Activated T-cell treated with anti-CD3 and anti-CD28 coated beads, Interleukin-2, amount 50 U/mL, for 72 hours (primary cell): ENCODE measurements around the gene TSPAN13. TPM values are rescaled to one million over a fixed set of nuclear protein-coding genes. Genes with fewer than 3 reads are reported as not detected.

ENCODE experiments used
- ATAC-seq, 2 donors: fragments of 150-1000 bp; cut with Tn5 transposase; replicated peaks in 1 of 2; 2 replicates each; pipeline ENCODE4 v1.10.0; 2021; ENCODE audit warnings: moderate library complexity in 2 of 2, mild to moderate bottlenecking in 1 of 2
- DNase-seq, 2 donors: peaks; one replicate each; pipeline ENCODE4 v3.0.0; 2021 to 2022; ENCODE audit warnings: mixed read lengths in 1 of 2
- H3K27ac Mint-ChIP-seq: one replicate; pipeline ENCODE4 v1.8.0; 2022; ENCODE audit warnings: mild to moderate bottlenecking, moderate library complexity, mixed read lengths
- H3K27me3 Mint-ChIP-seq: one replicate; pipeline ENCODE4 v1.8.0; 2022; ENCODE audit warnings: low read depth, mixed read lengths
- H3K36me3 Mint-ChIP-seq, 2 donors: one replicate each; pipeline ENCODE4 v1.8.0; 2022; ENCODE audit warnings: mixed read lengths in 2 of 2, mild to moderate bottlenecking in 1 of 2; ENCODE audit not compliant: insufficient read depth in 2 of 2
- H3K4me1 Mint-ChIP-seq: one replicate; pipeline ENCODE4 v1.8.0; 2022; ENCODE audit warnings: low read depth, mixed read lengths
- H3K4me3 Mint-ChIP-seq, 2 donors: one replicate each; pipeline ENCODE4 v1.8.0; 2022; ENCODE audit warnings: mild to moderate bottlenecking in 2 of 2, mixed read lengths in 2 of 2, moderate library complexity in 2 of 2
- H3K9me3 Mint-ChIP-seq, 2 donors: one replicate each; pipeline ENCODE4 v1.8.0; 2022; ENCODE audit warnings: mixed read lengths in 2 of 2
- total RNA-seq, 2 donors: library from RNA; stranded (reverse); gene quantifications; one replicate each; pipeline ENCODE4 v1.2.3, GENCODE V29; 2022

TSPAN13 gene
- total RNA-seq, 2 donors from 2014 or later: 1.1 to 1.2 TPM

DNA sequence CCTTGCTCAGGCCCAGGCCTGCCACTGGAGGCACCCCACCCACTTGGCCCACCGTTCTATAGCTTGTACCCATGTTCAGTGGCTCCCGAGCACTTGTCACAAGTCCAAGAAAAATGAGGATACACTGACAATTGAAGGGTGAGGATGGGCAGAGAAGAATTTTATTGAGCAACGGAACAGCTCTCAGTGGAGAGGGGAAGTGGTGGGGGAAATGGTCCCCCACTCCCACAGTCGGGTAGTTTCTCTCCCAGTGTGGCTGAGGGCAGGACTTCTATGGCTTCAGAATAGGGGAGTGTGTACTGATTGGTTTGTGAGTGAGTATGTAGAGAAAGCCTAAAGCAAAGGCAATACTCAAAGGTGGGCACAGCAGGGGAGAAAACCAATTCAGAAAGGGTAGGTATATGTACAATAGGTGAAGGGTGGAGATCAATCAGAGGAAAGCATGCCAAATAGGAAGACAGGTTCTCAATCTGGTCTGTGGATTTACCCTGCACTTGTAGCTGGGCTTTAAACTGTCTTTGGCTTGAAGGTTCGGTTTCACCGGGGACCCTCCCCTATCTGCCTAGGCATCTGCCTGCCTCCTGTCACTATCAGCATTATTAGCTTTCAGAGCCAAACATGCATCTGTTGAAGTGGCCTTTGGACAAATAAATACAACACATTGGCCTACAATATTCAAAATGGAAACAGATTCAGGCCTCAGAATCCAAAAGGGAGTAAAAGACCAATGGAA is 8.9 kb upstream of the TSPAN13 start:
- H3K36me3 Mint-ChIP-seq: no peaks in the 10 kb centered on the region
- peaks cover 11% of the 10 kb centered on the region for H3K4me1 Mint-ChIP-seq
- DNase-seq (no peak), ATAC-seq (no peak)
- H3K27me3 Mint-ChIP-seq: no peaks in the 10 kb centered on the region
- H3K27ac Mint-ChIP-seq: no peak overlapping the region
- H3K4me3 Mint-ChIP-seq: no peak overlapping the region
- no peaks in the 10 kb centered on the region for H3K9me3 Mint-ChIP-seq

DNA sequence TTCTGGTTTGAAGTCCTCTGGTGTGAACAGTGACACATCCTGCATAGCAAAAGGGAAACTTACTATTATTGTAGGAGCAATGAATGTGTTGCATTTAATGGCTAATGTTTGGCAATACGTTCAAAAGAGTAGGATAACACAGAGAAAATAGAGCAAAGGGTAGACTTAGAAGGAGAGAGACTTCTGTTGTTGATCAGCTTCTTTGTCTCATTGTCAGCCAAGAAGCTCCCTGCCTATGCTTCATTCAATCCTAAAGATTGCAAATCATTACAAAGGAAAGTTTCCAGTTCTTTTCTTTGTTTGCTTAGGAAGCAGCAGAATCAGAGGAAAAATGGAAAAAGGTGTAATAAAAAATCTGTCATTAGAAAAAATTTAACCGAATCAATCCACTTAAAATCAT is 7.9 kb upstream of the TSPAN13 start:
- H3K36me3 Mint-ChIP-seq: no peaks in the 10 kb centered on the region
- H3K4me1 Mint-ChIP-seq: peaks cover 1% of the 10 kb centered on the region
- H3K27me3 Mint-ChIP-seq: no peaks in the 10 kb centered on the region
- no peak overlapping the region for H3K27ac Mint-ChIP-seq
- no peak for ATAC-seq
- DNase-seq: no peak
- no peaks in the 10 kb centered on the region for H3K9me3 Mint-ChIP-seq
- no peak overlapping the region for H3K4me3 Mint-ChIP-seq

DNA sequence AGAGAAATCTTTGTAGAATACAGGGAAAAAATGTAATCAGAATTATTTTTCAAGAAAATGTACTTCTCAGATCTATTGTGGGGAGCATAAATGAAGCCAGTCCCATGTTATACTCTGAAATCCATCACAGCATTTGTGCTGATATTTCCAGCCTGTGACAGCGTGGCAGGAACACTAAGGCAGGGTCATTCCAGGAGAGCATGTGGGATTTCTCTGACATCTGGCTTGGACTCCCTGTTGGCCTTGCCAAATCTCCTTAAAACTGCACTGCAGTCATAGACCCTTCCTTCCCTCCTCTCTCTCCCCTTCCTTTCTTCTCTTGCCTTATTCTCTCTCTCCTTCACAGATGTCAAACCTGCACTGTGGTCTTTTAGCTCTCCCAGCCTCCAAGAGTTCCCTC is 6.5 kb upstream of the TSPAN13 start:
- H3K4me1 Mint-ChIP-seq: no peaks in the 10 kb centered on the region
- H3K36me3 Mint-ChIP-seq: no peaks in the 10 kb centered on the region

GRCh38 chr7:16753932-16754855 is 639 bp downstream of the TSPAN13 start:
- Mint-ChIP-seq H3K36me3 (no peaks in the 10 kb centered on the region), H3K27me3 (peaks cover 37% of the 10 kb centered on the region), H3K9me3 (no peaks in the 10 kb centered on the region), H3K27ac (no peak overlapping the region), H3K4me1 (peaks cover 17% of the 10 kb centered on the region), H3K4me3 (peak overlapping the region; percentile 69 to 82)
- peak; percentile 30 for DNase-seq
- peak; percentile 35 to 41 for ATAC-seq

More for the DNA sequence above, 6.5 kb upstream of the TSPAN13 start:
- Mint-ChIP-seq H3K9me3 (no peaks in the 10 kb centered on the region), H3K4me3 (no peak overlapping the region), H3K27me3 (no peaks in the 10 kb centered on the region), H3K27ac (no peak overlapping the region)
- ATAC-seq (no peak), DNase-seq (no peak)

- H3K36me3 Mint-ChIP-seq: no peaks in the 10 kb centered on the region
- H3K4me3 Mint-ChIP-seq: peak overlapping the region; percentile 69 to 82
- DNase-seq (no peak), ATAC-seq (no peak)
- no peak overlapping the region for H3K27ac Mint-ChIP-seq
- peaks cover 37% of the 10 kb centered on the region for H3K27me3 Mint-ChIP-seq
- peaks cover 17% of the 10 kb centered on the region for H3K4me1 Mint-ChIP-seq
- no peaks in the 10 kb centered on the region for H3K9me3 Mint-ChIP-seq
Observed at GRCh38 chr7:16754856-16755317, 1.3 kb downstream of the TSPAN13 start.

GRCh38 chr7:16755397-16755796 is 1.8 kb downstream of the TSPAN13 start:
- Mint-ChIP-seq H3K27ac (no peak overlapping the region), H3K27me3 (peaks cover 37% of the 10 kb centered on the region), H3K9me3 (no peaks in the 10 kb centered on the region), H3K36me3 (no peaks in the 10 kb centered on the region), H3K4me3 (no peak overlapping the region), H3K4me1 (peaks cover 17% of the 10 kb centered on the region)
- ATAC-seq (no peak), DNase-seq (no peak)

DNA sequence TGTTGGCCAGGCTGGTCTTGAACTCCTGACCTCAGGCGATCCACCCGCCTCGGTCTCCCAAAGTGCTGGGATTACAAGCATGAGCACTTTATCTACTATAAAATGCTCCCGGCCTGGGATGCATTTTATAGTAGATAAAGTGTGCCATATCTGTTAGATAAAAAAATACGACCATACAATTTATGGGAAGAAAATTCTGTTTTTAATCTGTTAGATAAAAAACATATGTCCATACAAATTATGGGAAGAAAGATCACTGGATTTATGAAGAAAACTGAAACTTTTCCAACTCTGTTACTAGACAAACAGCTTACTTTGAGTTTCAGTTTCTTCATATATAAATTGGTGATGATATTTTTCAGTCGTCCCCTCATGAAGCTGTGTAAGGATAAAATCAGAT is 4.5 kb downstream of the TSPAN13 start:
- no peak for DNase-seq
- Mint-ChIP-seq H3K4me1 (peaks cover 15% of the 10 kb centered on the region), H3K36me3 (no peaks in the 10 kb centered on the region), H3K27ac (no peak overlapping the region), H3K9me3 (no peaks in the 10 kb centered on the region), H3K4me3 (no peak overlapping the region), H3K27me3 (peaks cover 35% of the 10 kb centered on the region)
- no peak for ATAC-seq

- Mint-ChIP-seq H3K36me3 (no peaks in the 10 kb centered on the region), H3K4me3 (no peak overlapping the region), H3K27me3 (peaks cover 30% of the 10 kb centered on the region), H3K27ac (no peak overlapping the region), H3K9me3 (no peaks in the 10 kb centered on the region), H3K4me1 (peaks cover 11% of the 10 kb centered on the region)
- ATAC-seq: no peak
- DNase-seq: no peak
Observed at GRCh38 chr7:16758631-16759611, 5.4 kb downstream of the TSPAN13 start.

GRCh38 chr7:16759840-16760239 is 6.3 kb downstream of the TSPAN13 start:
- no peak for DNase-seq

GRCh38 chr7:16762177-16762576 is 8.6 kb downstream of the TSPAN13 start:
- Mint-ChIP-seq H3K9me3 (no peaks in the 10 kb centered on the region), H3K4me1 (no peaks in the 10 kb centered on the region), H3K27me3 (peaks cover under 1% of the 10 kb centered on the region), H3K36me3 (no peaks in the 10 kb centered on the region), H3K4me3 (no peak overlapping the region), H3K27ac (no peak overlapping the region)
- DNase-seq: no peak
- ATAC-seq: no peak

More at GRCh38 chr7:16759840-16760239, 6.3 kb downstream of the TSPAN13 start:
- no peaks in the 10 kb centered on the region for H3K9me3 Mint-ChIP-seq
- peaks cover 22% of the 10 kb centered on the region for H3K27me3 Mint-ChIP-seq
- peak; percentile 58 to 75 for ATAC-seq
- H3K4me1 Mint-ChIP-seq: peaks cover 4% of the 10 kb centered on the region
- H3K27ac Mint-ChIP-seq: no peak overlapping the region
- H3K36me3 Mint-ChIP-seq: no peaks in the 10 kb centered on the region
- H3K4me3 Mint-ChIP-seq: no peak overlapping the region

GRCh38 chr7:16764942-16765341 is 11.4 kb downstream of the TSPAN13 start:
- H3K27ac Mint-ChIP-seq: no peak overlapping the region
- no peak overlapping the region for H3K4me3 Mint-ChIP-seq
- no peaks in the 10 kb centered on the region for H3K4me1 Mint-ChIP-seq
- no peak for DNase-seq
- no peaks in the 10 kb centered on the region for H3K27me3 Mint-ChIP-seq
- no peak for ATAC-seq
- H3K9me3 Mint-ChIP-seq: no peaks in the 10 kb centered on the region
- no peaks in the 10 kb centered on the region for H3K36me3 Mint-ChIP-seq

- no peaks in the 10 kb centered on the region for H3K27me3 Mint-ChIP-seq
- ATAC-seq (no peak), DNase-seq (no peak)
- H3K4me1 Mint-ChIP-seq: no peaks in the 10 kb centered on the region
- no peaks in the 10 kb centered on the region for H3K9me3 Mint-ChIP-seq
- no peak overlapping the region for H3K27ac Mint-ChIP-seq
- no peaks in the 10 kb centered on the region for H3K36me3 Mint-ChIP-seq
- H3K4me3 Mint-ChIP-seq: no peak overlapping the region
Observed at GRCh38 chr7:16765436-16765859, 11.9 kb downstream of the TSPAN13 start.
